H1 (cell line): ENCODE measurements around the gene CDKN2A. TPM values are rescaled to one million over a fixed set of nuclear protein-coding genes. Genes with fewer than 3 reads are reported as not detected.

Experiments used
- CTCF ChIA-PET: fragments of 300-600 bp; sonication (Branson Sonifier 250); formaldehyde crosslinking; loops from one replicate; lab custom pipeline; 2021; ENCODE audit not compliant: partially characterized antibody; lab: Charles Lee
- POLR2A ChIA-PET: fragments of 300-600 bp; sonication (Branson Sonifier 250); formaldehyde crosslinking; loops from one replicate; lab custom pipeline; 2021; ENCODE audit warnings: inconsistent platforms; ENCODE audit not compliant: partially characterized antibody; lab: Charles Lee
- DNase-seq, 2 experiments: peaks; one replicate each; pipeline versions ENCODE4 v3.0.0 to v3.0.0-alpha.2; 2010 to 2022; ENCODE audit warnings: low spot score in 2 of 2, low read depth in 1 of 2, mixed read lengths in 1 of 2
- FAIRE-seq: peaks from 2 replicates; lab custom pipeline; 2011; peaks lifted over from hg19 to GRCh38; lab: Jason Lieb, UNC
- H2AFZ ChIP-seq: 2 replicates; pipeline ENCODE4 v1.8.1; 2012; ENCODE audit warnings: low read length, inconsistent platforms
- H2AK5ac ChIP-seq: 2 replicates; pipeline ENCODE4 v1.6.1; 2013; ENCODE audit warnings: low read depth, low read length
- H2BK120ac ChIP-seq: replicated peaks from 2 replicates; pipeline ENCODE3; 2013; ENCODE audit warnings: low read depth, low read length, inconsistent platforms
- H2BK12ac ChIP-seq: 2 replicates; pipeline ENCODE4 v1.6.1; 2013; ENCODE audit warnings: low read depth, low read length
- H2BK15ac ChIP-seq: 2 replicates; pipeline ENCODE4 v1.6.1; 2013; ENCODE audit warnings: low read length
- H2BK20ac ChIP-seq: 2 replicates; pipeline ENCODE4 v1.6.1; 2013; ENCODE audit warnings: low read length
- H2BK5ac ChIP-seq: 2 replicates; pipeline ENCODE4 v1.6.1; 2013; ENCODE audit warnings: low read depth, low read length
- H3K14ac ChIP-seq: 2 replicates; pipeline ENCODE4 v1.6.1; 2013; ENCODE audit warnings: inconsistent platforms; ENCODE audit not compliant: insufficient read length
- H3K18ac ChIP-seq: 2 replicates; pipeline ENCODE4 v1.6.1; 2013; ENCODE audit warnings: low read length; ENCODE audit errors: extremely low read depth
- H3K23ac ChIP-seq: 2 replicates; pipeline ENCODE4 v1.6.1; 2013; ENCODE audit warnings: inconsistent platforms; ENCODE audit not compliant: insufficient read length
- H3K23me2 ChIP-seq: 2 replicates; pipeline ENCODE4 v1.6.1; 2013; ENCODE audit warnings: low read depth, low read length
- H3K27ac ChIP-seq: 2 replicates; pipeline ENCODE4 v1.6.1; 2011; ENCODE audit warnings: low read depth, low read length, inconsistent platforms
- H3K27me3 ChIP-seq, 4 experiments: replicated peaks in 1 of 4; 1 replicate in 1 of 4; 2 replicates in 3 of 4; pipeline versions ENCODE4 v1.6.1 to v1.8.1; 2011 to 2013; ENCODE audit warnings: low read length in 3 of 4, mild to moderate bottlenecking in 3 of 4, inconsistent platforms in 2 of 4, mixed read lengths in 2 of 4, moderate library complexity in 1 of 4; ENCODE audit not compliant: control insufficient read depth in 3 of 4, insufficient read depth in 3 of 4; ENCODE audit errors: extremely low read depth in 1 of 4
- H3K36me3 ChIP-seq, 4 experiments: 2 replicates each; pipeline versions ENCODE4 v1.6.1 to v1.8.1; 2011 to 2013; ENCODE audit warnings: mild to moderate bottlenecking in 4 of 4, low read length in 3 of 4, moderate library complexity in 2 of 4, control low read depth in 1 of 4, inconsistent platforms in 1 of 4; ENCODE audit not compliant: insufficient read depth in 4 of 4, control insufficient read depth in 2 of 4
- H3K4ac ChIP-seq: replicated peaks from 2 replicates; pipeline ENCODE3; 2013; ENCODE audit warnings: low read length, low read depth, mixed read lengths, inconsistent platforms; ENCODE audit not compliant: insufficient read length
- H3K4me1 ChIP-seq, 4 experiments: replicated peaks in 1 of 4; 1 replicate in 1 of 4; 2 replicates in 3 of 4; pipeline versions ENCODE4 v1.6.1 to v1.8.1; 2011 to 2013; ENCODE audit warnings: low read length in 3 of 4, inconsistent platforms in 2 of 4, mixed read lengths in 1 of 4; ENCODE audit not compliant: insufficient read depth in 4 of 4, control insufficient read depth in 3 of 4
- H3K4me2 ChIP-seq, 2 experiments: 2 replicates each; pipeline versions ENCODE4 v1.6.1 to v1.8.1; 2011 to 2013; ENCODE audit warnings: low read depth in 2 of 2, low read length in 2 of 2, control low read depth in 1 of 2, inconsistent platforms in 1 of 2, mild to moderate bottlenecking in 1 of 2; ENCODE audit not compliant: insufficient read depth in 1 of 2
- H3K4me3 ChIP-seq, 4 experiments: fragments of 200-600, 300-600 bp in 1 of 4; sonication (generic), shearing (Covaris generic), sonication (Bioruptor Twin) in 1 of 4; 2 replicates each; pipeline versions ENCODE4 v1.5.1 to v1.8.1; 2011 to 2016; ENCODE audit warnings: low read length in 4 of 4, low read depth in 3 of 4, control low read depth in 2 of 4, inconsistent platforms in 2 of 4, mild to moderate bottlenecking in 2 of 4, mixed read lengths in 1 of 4, moderate library complexity in 1 of 4; ENCODE audit not compliant: insufficient read depth in 2 of 4; ENCODE audit errors: extremely low read depth in 1 of 4
- H3K56ac ChIP-seq: replicated peaks from 2 replicates; pipeline ENCODE3; 2013; ENCODE audit warnings: low read depth, mild to moderate bottlenecking, mixed read lengths, low read length, inconsistent platforms; ENCODE audit not compliant: insufficient read length
- H3K79me1 ChIP-seq: 2 replicates; pipeline ENCODE4 v1.6.1; 2013; ENCODE audit warnings: low read depth, low read length, control low read depth
- H3K79me2 ChIP-seq, 2 experiments: 2 replicates each; pipeline versions ENCODE4 v1.6.1 to v1.8.1; 2012 to 2013; ENCODE audit warnings: low read length in 2 of 2, mild to moderate bottlenecking in 2 of 2, inconsistent platforms in 1 of 2; ENCODE audit not compliant: insufficient read depth in 2 of 2, control insufficient read depth in 1 of 2
- H3K9ac ChIP-seq, 4 experiments: replicated peaks in 1 of 4; 1 replicate in 1 of 4; 2 replicates in 3 of 4; pipeline versions ENCODE4 v1.6.1 to v1.8.1; 2011 to 2013; ENCODE audit warnings: low read depth in 3 of 4, low read length in 3 of 4, control low read depth in 2 of 4, mild to moderate bottlenecking in 2 of 4, moderate library complexity in 2 of 4, inconsistent platforms in 1 of 4; ENCODE audit errors: extremely low read depth in 1 of 4
- H3K9me3 ChIP-seq, 2 experiments: 2 replicates each; pipeline versions ENCODE4 v1.6.1 to v1.8.1; 2012 to 2013; ENCODE audit warnings: mild to moderate bottlenecking in 2 of 2, moderate library complexity in 2 of 2, control low read depth in 1 of 2, inconsistent platforms in 1 of 2, low read depth in 1 of 2, low read length in 1 of 2, mixed read lengths in 1 of 2; ENCODE audit not compliant: insufficient read depth in 2 of 2
- H4K20me1 ChIP-seq, 2 experiments: replicated peaks in 1 of 2; 2 replicates each; pipeline versions ENCODE3 to v1.8.1; 2011 to 2013; ENCODE audit warnings: inconsistent platforms in 2 of 2, low read length in 2 of 2, mild to moderate bottlenecking in 1 of 2; ENCODE audit not compliant: insufficient read depth in 2 of 2, control insufficient read depth in 1 of 2
- H4K5ac ChIP-seq: 2 replicates; pipeline ENCODE4 v1.6.1; 2013; ENCODE audit warnings: low read length, low read depth, mixed read lengths, inconsistent platforms; ENCODE audit not compliant: insufficient read length
- H4K8ac ChIP-seq: 2 replicates; pipeline ENCODE4 v1.8.0; 2013; ENCODE audit warnings: mild to moderate bottlenecking, moderate library complexity, low read length, inconsistent platforms; ENCODE audit not compliant: insufficient read depth; ENCODE audit errors: extremely low read depth
- H4K91ac ChIP-seq: replicated peaks from 2 replicates; pipeline ENCODE3; 2013; ENCODE audit warnings: low read length, mixed read lengths, inconsistent platforms; ENCODE audit not compliant: insufficient read length
- ATF3 ChIP-seq: IDR thresholded peaks from 2 replicates; pipeline ENCODE4 v1.6.1; 2011; ENCODE audit warnings: low read depth, mild to moderate bottlenecking, low read length; ENCODE audit not compliant: insufficient read depth
- GTF2F1 ChIP-seq: IDR thresholded peaks from 2 replicates; pipeline ENCODE4 v1.6.1; 2012; ENCODE audit warnings: low read depth, low read length, improper control_type of control experiment, borderline replicate concordance
- RBBP5 ChIP-seq: IDR thresholded peaks from 2 replicates; pipeline ENCODE4 v1.7.1; 2012; ENCODE audit warnings: low read depth, mild to moderate bottlenecking, inconsistent platforms, low read length, moderate library complexity, borderline replicate concordance
- WGBS, 2 experiments: shearing (Covaris generic) in 1 of 2; methylation state at CpG; one replicate each; pipeline versions ENCODE4 v1.1.6 to v1.1.7; 2013 to 2015; ENCODE audit warnings: low lambda C conversion rate in 2 of 2, mixed read lengths in 2 of 2, inconsistent platforms in 1 of 2, low coverage in 1 of 2, missing lambda C conversion rate in 1 of 2; ENCODE audit not compliant: insufficient replicate concordance in 2 of 2, insufficient coverage in 1 of 2, insufficient read length in 1 of 2; ENCODE audit errors: extremely low coverage in 1 of 2, missing lambda C conversion rate in 1 of 2; 5-methylcytosine and 5-hydroxymethylcytosine counted together
- polyA plus RNA-seq, 7 experiments: library from polyadenylated mRNA; depleted of rRNA in 3 of 7; stranded (reverse) in 5 of 7; unstranded in 2 of 7; fragments of >200 nt in 5 of 7; fragments of 200-250 nt in 2 of 7; gene quantifications; 1 replicate in 5 of 7; 2 replicates in 1 of 7; 4 replicates in 1 of 7; pipeline versions ENCODE4 v1.2.1 to v1.2.3, GENCODE V29; 2011 to 2013; ENCODE audit warnings: missing spikeins in 2 of 7, mixed read lengths in 2 of 7
- total RNA-seq: library from RNA; stranded (reverse); fragmentation: NEBNext Ultra II Directional; extraction: Animal tissue kit (Norgen Biotek cat#: 25700); gene quantifications from 2 replicates; pipeline ENCODE4 v1.2.1, GENCODE V29; 2021

The CDKN2A gene
- total and polyA plus RNA-seq, 2 of the 8 experiments (the other 6 are each of a cell fraction or from before 2014, with no cell fraction given) = 0.51 to 0.73 TPM

DNA sequence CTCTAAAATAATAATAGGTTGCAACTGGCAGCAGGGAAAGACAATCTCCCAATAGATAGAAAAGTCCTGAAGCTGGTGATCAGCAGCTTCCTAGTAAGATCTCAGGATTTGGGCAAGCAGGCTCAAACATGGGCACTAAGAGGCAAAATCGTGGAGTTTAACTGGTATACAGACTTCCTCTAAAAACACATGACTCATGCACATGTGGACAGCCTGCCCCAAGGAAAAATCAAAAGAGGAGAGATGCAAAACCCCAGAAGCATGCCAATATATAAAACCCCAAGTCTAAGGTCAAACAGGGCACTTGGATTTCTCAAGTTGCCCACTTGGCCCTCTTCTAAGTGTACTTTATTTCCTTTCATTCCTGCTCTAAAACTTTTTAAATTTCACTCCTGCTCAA lies 62.8 kb downstream of the CDKN2A start:
- Histone ChIP-seq H4K8ac (no peak overlapping the region), H3K79me1 (no peaks in the 10 kb centered on the region), H4K91ac (no peak overlapping the region), H3K27me3 (no peaks in the 10 kb centered on the region), H2AK5ac (no peak overlapping the region), H3K79me2 (no peaks in the 10 kb centered on the region), H2BK5ac (no peak overlapping the region), H3K4me3 (no peak overlapping the region), H3K4ac (no peak overlapping the region), H2BK20ac (0 out of 2 replicates have a peak overlapping the region, but pooled peaks have one; percentile 8), H3K36me3 (no peaks in the 10 kb centered on the region), H3K9me3 (no peaks in the 10 kb centered on the region), H3K4me1 (peaks cover 0 to 6% (median 3%) of the 10 kb centered on the region in 4 experiments; a peak in 2 of 7 replicates), H3K56ac (no peak overlapping the region), H3K4me2 (no peak overlapping the region), H2AFZ (no peak overlapping the region), H2BK15ac (no peak overlapping the region), H3K23me2 (no peaks in the 10 kb centered on the region), H3K18ac (no peak overlapping the region), H3K14ac (no peak overlapping the region), H4K20me1 (no peaks in the 10 kb centered on the region), H4K5ac (no peak overlapping the region), H2BK12ac (no peak overlapping the region), H2BK120ac (no peak overlapping the region), H3K9ac (no peak overlapping the region), H3K27ac (no peak overlapping the region), H3K23ac (no peak overlapping the region)
- ChIA-PET CTCF (interaction anchor here (0.6 to 1.0 kb wide), 2 partner anchors 45 to 402 kb away, joined by 3 read pairs; no protein-coding TSS in a partner anchor), POLR2A (no interaction called here)
- FAIRE-seq (no peak), DNase-seq (no peak)
- WGBS, 2 experiments = 100% methylated on average over 1 of the region's 1 CpG; no CpG with 5 or more reads in 1 of the 2 experiments
- TF ChIP-seq ATF3 (no peak), GTF2F1 (no peak), RBBP5 (no peak)
